GM08714 (cell line): ENCODE data around the gene SGIP1.
"Not testable (repeated sequence)": the region's sequence is repeated elsewhere in the genome, so short reads cannot be mapped to it uniquely, and the experiment has no call there.

Source experiments
- H3K4me3 ChIP-seq: fragments of 200-500 bp; sonication (Bioruptor generic); 2 replicates; pipeline ENCODE4 v1.5.1; 2014; ENCODE audit warnings: mild to moderate bottlenecking, low read length, inconsistent platforms
- ZNF274 ChIP-seq: IDR thresholded peaks from 2 replicates; pipeline ENCODE4 v1.6.1; 2012; ENCODE audit warnings: mild to moderate bottlenecking, low read depth, low read length

SGIP1 gene

DNA sequence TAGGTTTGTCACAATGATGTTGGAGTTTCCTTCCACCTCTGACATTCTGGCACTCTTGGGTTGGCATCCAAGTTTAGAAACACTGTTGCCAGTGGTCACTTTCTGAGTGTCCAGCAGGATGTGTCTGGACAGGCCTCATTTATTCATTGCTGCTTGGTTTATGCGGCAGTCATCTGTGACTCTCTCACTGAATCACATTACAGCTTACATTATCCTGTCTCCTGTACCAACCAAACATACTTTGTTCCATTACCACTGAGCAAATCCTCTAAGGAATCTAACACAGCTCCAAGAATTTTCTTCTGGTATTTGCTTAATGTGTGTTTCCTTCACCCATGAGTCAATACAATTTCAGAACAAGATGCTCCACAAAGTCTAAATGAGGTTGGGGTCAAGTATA lies 19.9 kb downstream of the SGIP1 start:
- no peak for TF ChIP-seq ZNF274
- no peak overlapping the region for H3K4me3 ChIP-seq

DNA sequence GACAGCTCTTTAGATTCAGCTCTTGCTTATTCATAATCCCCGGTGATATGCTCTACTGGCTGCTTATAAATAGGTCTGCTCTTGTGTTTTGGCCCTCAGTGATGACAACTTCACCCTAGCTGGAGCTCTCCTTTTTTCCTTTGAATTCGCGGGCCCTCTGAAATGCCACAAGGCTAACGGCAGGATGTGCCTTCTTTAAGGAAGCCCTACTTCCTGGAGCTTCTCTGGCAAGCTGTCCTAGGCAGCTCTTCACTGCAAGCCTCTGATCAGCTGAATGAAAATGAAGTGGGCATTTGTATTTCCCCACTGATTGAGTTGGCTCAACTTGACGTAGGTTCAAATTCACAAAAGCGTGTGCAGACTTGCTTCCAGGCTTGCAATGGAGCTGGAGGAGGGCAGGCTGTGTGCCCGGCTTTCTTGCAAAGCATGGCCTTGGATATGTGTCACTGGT lies 22.2 kb downstream of the SGIP1 start:
- H3K4me3 ChIP-seq = no peak overlapping the region

DNA sequence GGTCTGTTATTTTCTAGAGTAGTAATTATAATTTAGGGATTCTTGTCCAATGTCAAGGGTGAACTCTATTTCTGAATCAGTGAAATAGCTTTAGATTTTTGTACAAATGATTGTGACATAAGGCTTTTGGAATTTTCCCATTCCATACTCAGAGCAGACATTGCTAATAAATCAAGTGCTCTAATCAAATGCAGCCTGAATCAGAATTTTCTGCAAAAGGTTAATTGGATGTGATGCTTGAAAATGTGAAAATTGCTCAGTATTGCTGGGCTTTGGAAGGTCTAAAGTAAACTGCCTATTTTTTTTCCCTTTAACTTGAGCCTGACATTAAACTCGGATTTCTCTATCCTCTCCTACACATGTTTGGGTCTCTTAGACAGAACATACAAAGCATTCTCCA lies 23.2 kb downstream of the SGIP1 start:
- H3K4me3 ChIP-seq = no peak overlapping the region
- TF ChIP-seq ZNF274 = no peak

More for the DNA sequence above, 22.2 kb downstream of the SGIP1 start:
- TF ChIP-seq ZNF274 = no peak

- TF ChIP-seq ZNF274 = no peak
- H3K4me3 ChIP-seq = no peak overlapping the region
Observed at GRCh38 chr1:66559517-66559916, 25.6 kb downstream of the SGIP1 start.

GRCh38 chr1:66562561-66562960 lies 28.6 kb downstream of the SGIP1 start:
- no peak overlapping the region for H3K4me3 ChIP-seq
- TF ChIP-seq ZNF274 = no peak

- TF ChIP-seq ZNF274 = no peak
Observed at GRCh38 chr1:66563094-66563800, 29.3 kb downstream of the SGIP1 start.

GRCh38 chr1:66563941-66564630 lies 30.1 kb downstream of the SGIP1 start:
- no peak for TF ChIP-seq ZNF274
- no peak overlapping the region for H3K4me3 ChIP-seq

More at GRCh38 chr1:66563094-66563800, 29.3 kb downstream of the SGIP1 start:
- H3K4me3 ChIP-seq = no peak overlapping the region

- no peak overlapping the region for H3K4me3 ChIP-seq
- no peak for TF ChIP-seq ZNF274
Observed at GRCh38 chr1:66570196-66570595, 36.2 kb downstream of the SGIP1 start.

DNA sequence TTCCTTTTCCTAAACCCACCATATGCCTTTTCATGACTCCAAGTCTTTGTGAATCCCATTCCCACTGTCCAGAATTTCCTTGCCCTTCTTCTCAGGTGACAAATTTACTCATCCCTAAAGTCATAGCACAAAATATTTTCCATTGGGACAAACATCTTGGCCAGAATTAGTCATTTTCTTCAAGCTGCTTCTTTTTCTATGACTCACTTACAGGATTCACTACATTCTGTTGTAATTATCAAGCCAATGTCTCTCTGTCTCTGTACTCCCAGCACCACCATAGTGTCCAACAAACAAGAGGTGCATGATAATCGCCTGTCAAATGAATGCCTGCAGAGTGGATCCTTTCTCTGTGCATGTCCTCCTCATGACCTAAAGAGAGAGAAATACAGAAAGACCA lies 37.8 kb downstream of the SGIP1 start:
- no peak for TF ChIP-seq ZNF274
- H3K4me3 ChIP-seq = no peak overlapping the region

DNA sequence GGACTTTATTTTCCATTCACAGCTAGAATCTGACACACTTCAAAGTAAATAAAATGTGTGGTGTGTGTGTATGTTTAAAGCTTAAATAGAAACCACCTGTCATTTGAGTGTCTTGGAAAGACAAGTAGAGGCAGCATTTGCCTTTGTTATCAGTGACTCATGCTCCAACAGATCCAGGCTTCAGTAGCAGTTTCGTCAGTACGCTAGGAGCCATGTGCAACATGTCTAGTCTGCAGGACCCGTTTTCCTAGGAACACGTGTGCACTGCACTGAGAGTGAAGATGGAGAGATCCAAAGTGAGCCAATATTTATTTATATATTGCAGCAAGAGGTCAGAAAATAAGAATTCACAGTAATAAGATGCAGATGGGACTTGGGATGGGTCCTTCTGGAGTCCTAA lies 41.8 kb downstream of the SGIP1 start:
- no peak overlapping the region for H3K4me3 ChIP-seq
- TF ChIP-seq ZNF274 = no peak

DNA sequence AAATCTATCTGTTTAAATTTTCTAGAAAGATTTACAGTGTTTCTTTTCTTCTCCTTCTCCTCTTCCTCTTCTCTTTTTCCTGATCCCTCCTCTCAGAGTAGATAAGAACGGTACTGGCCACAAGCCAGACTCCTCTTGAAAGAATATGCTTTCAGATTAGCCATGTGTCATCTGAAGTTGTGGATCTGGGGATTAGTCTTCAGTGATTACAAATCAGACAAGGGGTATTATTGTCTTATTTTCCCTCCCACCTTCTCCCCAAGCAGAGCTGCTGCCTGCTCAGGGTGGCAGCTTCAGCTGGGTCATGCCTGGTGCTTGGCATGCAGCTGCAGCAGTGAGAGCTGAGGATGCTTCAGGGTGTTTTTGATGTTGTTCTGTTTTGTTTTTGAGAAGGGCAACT lies 42.7 kb downstream of the SGIP1 start:
- no peak for TF ChIP-seq ZNF274
- H3K4me3 ChIP-seq = no peak overlapping the region

- no peak for TF ChIP-seq ZNF274
- no peak overlapping the region for H3K4me3 ChIP-seq
Observed at GRCh38 chr1:66578841-66579240, 44.9 kb downstream of the SGIP1 start.

- no peak overlapping the region for H3K4me3 ChIP-seq
- no peak for TF ChIP-seq ZNF274
Observed at GRCh38 chr1:66580081-66580480, 46.1 kb downstream of the SGIP1 start.

GRCh38 chr1:66583021-66583420 lies 49.1 kb downstream of the SGIP1 start:
- no peak for TF ChIP-seq ZNF274
- no peak overlapping the region for H3K4me3 ChIP-seq

- TF ChIP-seq ZNF274 = no peak
- H3K4me3 ChIP-seq = no peak overlapping the region
Observed at GRCh38 chr1:66585002-66585401, 51.0 kb downstream of the SGIP1 start.

GRCh38 chr1:66589326-66589725 lies 55.4 kb downstream of the SGIP1 start:
- no peak overlapping the region for H3K4me3 ChIP-seq
- TF ChIP-seq ZNF274 = no peak

DNA sequence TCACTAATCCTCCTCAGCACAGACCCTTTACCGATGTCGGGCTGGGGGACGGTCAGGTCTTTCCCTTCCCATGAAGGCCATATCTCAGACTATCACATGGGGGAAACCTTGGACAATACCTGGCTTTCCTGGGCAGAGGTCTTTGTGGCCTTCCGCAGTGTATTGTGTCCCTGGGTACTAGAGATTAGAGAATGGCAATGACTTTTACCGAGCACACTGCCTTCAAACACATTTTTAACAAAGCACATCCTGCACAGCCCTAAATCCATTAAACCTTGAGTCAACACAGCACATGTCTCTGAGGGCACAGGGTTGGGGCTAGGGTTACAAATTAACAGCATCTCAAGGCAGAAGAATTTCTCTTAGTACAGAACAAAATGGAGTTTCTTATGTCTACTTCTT lies 58.2 kb downstream of the SGIP1 start:
- not testable (repeated sequence) for H3K4me3 ChIP-seq
